Fibroblast of lung (primary cell): ENCODE data around the gene CCDC97.

Experiments
- CTCF ChIP-seq, 2 donors: IDR thresholded peaks in 1 of 2; conservative IDR thresholded peaks in 1 of 2; 1 replicate in 1 of 2; 2 replicates in 1 of 2; pipeline ENCODE4 v1.5.1; 2011 to 2012; ENCODE audit warnings: low read length in 2 of 2, control low read depth in 1 of 2, inconsistent platforms in 1 of 2, low read depth in 1 of 2, mild to moderate bottlenecking in 1 of 2
- EZH2 ChIP-seq: IDR thresholded peaks from 2 replicates; pipeline ENCODE4 v1.5.1; 2012; ENCODE audit warnings: low read length, control low read depth, mild to moderate bottlenecking; ENCODE audit errors: missing control alignments

DNA sequence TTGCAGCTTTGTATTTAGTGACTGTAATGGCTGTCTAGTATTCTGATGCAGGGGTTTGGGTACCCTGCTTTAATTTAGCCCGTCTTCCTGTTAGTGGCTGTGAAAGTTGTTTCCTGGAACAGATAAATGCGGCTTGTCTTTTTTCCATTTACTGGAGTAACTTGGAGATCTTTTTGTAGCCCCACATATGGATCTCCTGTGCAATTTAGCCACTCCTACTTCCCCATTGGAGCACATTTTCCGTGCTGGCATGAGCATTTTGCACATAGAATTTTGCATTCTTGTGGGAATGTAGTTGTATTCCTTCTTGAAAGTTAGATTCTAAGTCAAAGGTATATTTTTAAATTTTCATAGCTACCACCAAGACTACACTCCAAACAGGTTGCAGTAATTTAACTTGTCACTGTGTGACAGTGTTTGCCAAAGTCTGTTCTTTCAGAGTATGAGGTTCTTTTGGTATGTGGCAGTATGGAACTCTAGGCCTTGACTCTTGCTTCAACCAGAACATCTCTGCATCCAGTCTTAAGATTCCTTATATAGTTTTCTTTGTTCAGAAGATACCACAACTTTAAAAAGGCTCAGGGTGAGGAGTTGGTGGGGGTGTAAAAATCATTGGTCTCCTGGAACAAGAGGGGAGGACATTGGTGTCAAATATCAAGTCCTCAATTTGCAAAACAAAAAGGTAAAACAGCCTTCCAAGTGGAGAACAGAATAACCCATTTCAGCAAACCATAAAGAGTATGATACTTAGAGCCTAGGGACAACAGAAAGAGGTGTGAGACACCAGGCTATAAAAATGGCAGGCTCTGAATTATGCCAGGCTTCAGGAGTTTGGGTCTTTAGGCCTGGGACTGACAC is 21.1 kb upstream of the CCDC97 start:
- TF ChIP-seq CTCF (conservative IDR thresholded peaks at IDR 0.05 in 1 of 2, IDR thresholded peaks at IDR 0.05 in 1 of 2; ENCODE audit: low read depth in 1 of 2, low read length in 2 of 2) (no peak), EZH2 (no peak)
